ENCODE results near the gene SERPINB10. TPM values are rescaled to one million over a fixed set of nuclear protein-coding genes. Genes with fewer than 3 reads are reported as not detected.

SERPINB10 gene
- total and polyA plus RNA-seq, 2 of the 8 experiments (the other 6 are each of a cell fraction or from before 2014, with no cell fraction given): not detected

GRCh38 chr18:63960891-63961290 is 53.1 kb downstream of the SERPINB10 start:
- no peak overlapping the region for H3K56ac ChIP-seq (replicated peaks; ENCODE audit: insufficient read length, low read depth, low read length)
- no peak overlapping the region for H2AFZ ChIP-seq (ENCODE audit: low read length)
- no peak overlapping the region for H3K18ac ChIP-seq (ENCODE audit: extremely low read depth, low read length)
- H3K36me3 ChIP-seq (ENCODE audit: control insufficient read depth in 2 of 4, insufficient read depth in 4 of 4, low read length in 3 of 4): no peaks in the 10 kb centered on the region; a peak in 1 of 8 replicates
- no peak overlapping the region for H2BK5ac ChIP-seq (ENCODE audit: low read depth, low read length)
- no peak overlapping the region for H2BK20ac ChIP-seq (ENCODE audit: low read length)
- H4K20me1 ChIP-seq (replicated peaks in 1 of 2; ENCODE audit: control insufficient read depth in 1 of 2, insufficient read depth in 2 of 2, low read length in 2 of 2): peaks cover 0 to 2% of the 10 kb centered on the region in 2 experiments
- no CpG with 5 or more reads among the region's 1 CpG for WGBS, 2 experiments (ENCODE audit: extremely low coverage in 1 of 2, insufficient coverage in 1 of 2, insufficient read length in 1 of 2, insufficient replicate concordance in 2 of 2, low coverage in 1 of 2, low lambda C conversion rate in 2 of 2, missing lambda C conversion rate in 1 of 2)
- H3K23me2 ChIP-seq (ENCODE audit: low read depth, low read length): no peaks in the 10 kb centered on the region
- no peak overlapping the region for H4K8ac ChIP-seq (ENCODE audit: extremely low read depth, insufficient read depth, low read length)
- ChIA-PET CTCF (ENCODE audit: partially characterized antibody) (interaction anchor here (1.3 to 6.7 kb wide), 3 partner anchors 15 to 449 kb away, joined by 3 to 59 read pairs (median 34); no protein-coding TSS in a partner anchor), POLR2A (ENCODE audit: partially characterized antibody) (no interaction called here)
- no peak overlapping the region for H4K91ac ChIP-seq (replicated peaks; ENCODE audit: insufficient read length, low read length)
- H3K23ac ChIP-seq (ENCODE audit: insufficient read length): no peak overlapping the region
- no peaks in the 10 kb centered on the region for H3K9me3 ChIP-seq (ENCODE audit: insufficient read depth in 2 of 2, low read depth in 1 of 2, low read length in 1 of 2)
- no peak overlapping the region for H3K14ac ChIP-seq (ENCODE audit: insufficient read length)
- no peaks in the 10 kb centered on the region for H3K79me1 ChIP-seq (ENCODE audit: low read depth, low read length)
- H3K79me2 ChIP-seq (ENCODE audit: control insufficient read depth in 1 of 2, insufficient read depth in 2 of 2, low read length in 2 of 2): no peaks in the 10 kb centered on the region
- H3K27me3 ChIP-seq (replicated peaks in 1 of 4; ENCODE audit: control insufficient read depth in 3 of 4, extremely low read depth in 1 of 4, insufficient read depth in 3 of 4, low read length in 3 of 4): no peaks in the 10 kb centered on the region; a peak in 1 of 7 replicates
- H3K4me2 ChIP-seq (ENCODE audit: insufficient read depth in 1 of 2, low read depth in 2 of 2, low read length in 2 of 2): no peak overlapping the region
- H3K4ac ChIP-seq (replicated peaks; ENCODE audit: insufficient read length, low read depth, low read length): no peak overlapping the region
- no peak overlapping the region for H3K27ac ChIP-seq (ENCODE audit: low read depth, low read length)
- TF ChIP-seq BCL11A (IDR thresholded peaks at IDR 0.05; ENCODE audit: low read depth in 2 of 2, low read length in 2 of 2) (no peak), NRF1 (IDR thresholded peaks at IDR 0.05; ENCODE audit: low read depth, low read length) (no peak), SP4 (IDR thresholded peaks at IDR 0.05; ENCODE audit: low read length) (no peak), SRF (IDR thresholded peaks at IDR 0.05; ENCODE audit: low read depth, low read length) (no peak), EZH2 (IDR thresholded peaks at IDR 0.05; ENCODE audit: low read depth, low read length, severe bottlenecking) (no peak), SP1 (IDR thresholded peaks at IDR 0.05; ENCODE audit: low read depth, low read length) (no peak)
- no peak overlapping the region for H4K5ac ChIP-seq (ENCODE audit: insufficient read length, low read depth, low read length)
- DNase-seq (ENCODE audit: low read depth in 1 of 2, low spot score in 2 of 2) (no peak), FAIRE-seq (no peak)
- H3K4me1 ChIP-seq (replicated peaks in 1 of 4; ENCODE audit: control insufficient read depth in 3 of 4, insufficient read depth in 4 of 4, low read length in 3 of 4): no peaks in the 10 kb centered on the region
- H3K4me3 ChIP-seq (ENCODE audit: extremely low read depth in 1 of 4, insufficient read depth in 2 of 4, low read depth in 3 of 4, low read length in 4 of 4): no peak overlapping the region
- no peak overlapping the region for H3K9ac ChIP-seq (replicated peaks in 1 of 4; ENCODE audit: extremely low read depth in 1 of 4, low read depth in 3 of 4, low read length in 3 of 4)
- no peak overlapping the region for H2BK15ac ChIP-seq (ENCODE audit: low read length)
- H2AK5ac ChIP-seq (ENCODE audit: low read depth, low read length): no peak overlapping the region
- no peak overlapping the region for H2BK12ac ChIP-seq (ENCODE audit: low read depth, low read length)
- H2BK120ac ChIP-seq (replicated peaks; ENCODE audit: low read depth, low read length): no peak overlapping the region

All from H1 (cell line).